NB4 (cell line): Measurements from ENCODE around the gene ETFRF1.

Source experiments
- DNase-seq: peaks from one replicate; pipeline ENCODE4 v3.0.0; 2010; ENCODE audit warnings: low read depth
- H3K4me3 ChIP-seq: one replicate; pipeline ENCODE4 v1.5.1; 2011; ENCODE audit warnings: mild to moderate bottlenecking, low read depth, low read length, moderate library complexity
- MYC ChIP-seq: IDR thresholded peaks from 2 replicates; pipeline ENCODE4 v1.6.1; 2011; ENCODE audit warnings: low read depth, low read length
- POLR2A ChIP-seq: IDR thresholded peaks from 2 replicates; pipeline ENCODE4 v1.6.1; 2011; ENCODE audit warnings: mild to moderate bottlenecking; ENCODE audit not compliant: insufficient read length; ENCODE audit errors: extremely low read depth
- TF ChIP-seq, protein P1 (sequence below): IDR thresholded peaks from one replicate; pipeline ENCODE4 v1.5.1; 2012; ENCODE audit warnings: low read depth, low read length
- TF ChIP-seq, protein P2 (sequence below): IDR thresholded peaks from 2 replicates; pipeline ENCODE4 v1.6.1; 2011; ENCODE audit warnings: low read depth, low read length

The ETFRF1 gene

DNA sequence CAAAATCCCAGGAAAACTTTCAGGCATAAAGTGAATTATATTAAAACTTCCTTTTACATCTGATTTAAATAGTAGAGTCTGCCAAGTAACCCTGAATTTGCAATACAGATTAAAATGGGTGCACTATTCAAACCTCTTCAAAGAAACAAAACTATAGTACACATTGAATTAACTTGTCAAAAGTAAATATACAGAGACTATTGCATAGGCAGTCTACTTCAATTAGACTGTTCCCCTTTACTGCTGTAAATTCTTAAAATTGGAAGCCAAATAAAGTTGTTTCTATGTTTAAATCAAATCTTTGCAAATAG, 48.6 kb downstream of the ETFRF1 start:
- no peak for DNase-seq

DNA sequence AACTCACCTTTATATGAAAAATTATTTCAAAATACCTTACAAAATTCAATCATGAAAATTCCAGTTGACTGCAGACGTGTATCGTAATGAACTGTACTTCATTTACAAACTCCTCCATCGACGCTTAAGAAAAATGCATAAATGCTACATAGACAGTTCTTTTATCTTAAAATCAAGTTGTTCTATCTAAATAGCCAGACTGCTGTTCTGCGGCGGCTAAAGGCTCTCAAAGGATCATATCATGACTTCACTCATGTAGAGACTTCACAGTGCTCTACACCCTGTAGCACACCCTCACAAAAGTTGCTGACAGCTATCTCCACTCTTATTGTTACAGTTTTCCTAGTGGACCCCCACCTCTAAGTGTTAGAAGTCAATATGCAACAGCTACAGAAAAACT, 50.5 kb downstream of the ETFRF1 start:
- TF ChIP-seq POLR2A, result no peak
- TF ChIP-seq, protein P1, sequence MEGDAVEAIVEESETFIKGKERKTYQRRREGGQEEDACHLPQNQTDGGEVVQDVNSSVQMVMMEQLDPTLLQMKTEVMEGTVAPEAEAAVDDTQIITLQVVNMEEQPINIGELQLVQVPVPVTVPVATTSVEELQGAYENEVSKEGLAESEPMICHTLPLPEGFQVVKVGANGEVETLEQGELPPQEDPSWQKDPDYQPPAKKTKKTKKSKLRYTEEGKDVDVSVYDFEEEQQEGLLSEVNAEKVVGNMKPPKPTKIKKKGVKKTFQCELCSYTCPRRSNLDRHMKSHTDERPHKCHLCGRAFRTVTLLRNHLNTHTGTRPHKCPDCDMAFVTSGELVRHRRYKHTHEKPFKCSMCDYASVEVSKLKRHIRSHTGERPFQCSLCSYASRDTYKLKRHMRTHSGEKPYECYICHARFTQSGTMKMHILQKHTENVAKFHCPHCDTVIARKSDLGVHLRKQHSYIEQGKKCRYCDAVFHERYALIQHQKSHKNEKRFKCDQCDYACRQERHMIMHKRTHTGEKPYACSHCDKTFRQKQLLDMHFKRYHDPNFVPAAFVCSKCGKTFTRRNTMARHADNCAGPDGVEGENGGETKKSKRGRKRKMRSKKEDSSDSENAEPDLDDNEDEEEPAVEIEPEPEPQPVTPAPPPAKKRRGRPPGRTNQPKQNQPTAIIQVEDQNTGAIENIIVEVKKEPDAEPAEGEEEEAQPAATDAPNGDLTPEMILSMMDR, result no peak
- TF ChIP-seq MYC, result no peak
- TF ChIP-seq, protein P2, sequence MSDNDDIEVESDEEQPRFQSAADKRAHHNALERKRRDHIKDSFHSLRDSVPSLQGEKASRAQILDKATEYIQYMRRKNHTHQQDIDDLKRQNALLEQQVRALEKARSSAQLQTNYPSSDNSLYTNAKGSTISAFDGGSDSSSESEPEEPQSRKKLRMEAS, result no peak
- no peak for DNase-seq
- H3K4me3 ChIP-seq, result no peak overlapping the region

More for the DNA sequence above, 48.6 kb downstream of the ETFRF1 start:
- H3K4me3 ChIP-seq, result no peak overlapping the region
- TF ChIP-seq, protein P2, result no peak
- no peak for TF ChIP-seq POLR2A
- TF ChIP-seq, protein P1, result no peak
- no peak for TF ChIP-seq MYC

DNA sequence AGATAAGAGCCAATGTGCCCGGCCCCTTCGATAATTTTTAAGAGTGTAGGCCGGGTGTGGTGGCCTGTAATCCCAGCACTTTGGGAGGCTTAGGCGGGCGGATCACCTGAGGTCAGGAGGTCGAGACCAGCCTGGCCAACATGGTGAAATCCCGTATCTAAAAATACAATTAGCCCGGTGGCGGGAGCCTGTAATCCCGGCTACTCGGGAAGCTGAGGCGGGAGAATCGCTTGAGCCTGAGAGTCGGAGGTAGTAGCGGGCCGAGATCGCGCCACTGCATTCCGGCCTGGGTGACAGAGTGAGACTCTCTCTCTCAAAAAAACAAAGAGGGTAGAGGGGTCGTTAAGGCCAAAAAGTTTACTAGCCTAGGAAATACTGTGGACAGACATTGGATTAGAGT, 53.1 kb downstream of the ETFRF1 start:
- DNase-seq, result no peak
- TF ChIP-seq, protein P2, result no peak
- TF ChIP-seq MYC (no peak), POLR2A (no peak)
- TF ChIP-seq, protein P1, result no peak
- H3K4me3 ChIP-seq, result no peak overlapping the region

DNA sequence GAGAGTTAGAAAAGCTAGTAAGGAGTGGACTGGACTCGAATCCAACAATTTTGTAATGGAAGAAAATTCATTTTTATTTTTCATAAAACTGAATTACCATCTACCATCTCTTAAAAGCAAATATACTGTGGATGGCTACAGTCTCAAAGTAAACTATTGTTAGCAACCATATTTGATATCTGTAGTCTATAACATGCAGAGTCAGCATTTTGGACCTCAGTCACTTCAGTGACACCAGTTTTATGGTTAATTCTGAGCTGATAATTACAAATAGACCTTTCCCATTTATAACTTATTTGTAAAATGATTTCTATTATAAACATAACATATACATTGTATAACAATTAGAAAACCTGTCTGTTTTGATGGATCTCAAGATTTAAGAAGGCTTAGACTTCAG, 53.7 kb downstream of the ETFRF1 start:
- TF ChIP-seq MYC, result no peak
- TF ChIP-seq, protein P1, result no peak
- no peak for TF ChIP-seq POLR2A
- TF ChIP-seq, protein P2, result no peak
- DNase-seq, result no peak

DNA sequence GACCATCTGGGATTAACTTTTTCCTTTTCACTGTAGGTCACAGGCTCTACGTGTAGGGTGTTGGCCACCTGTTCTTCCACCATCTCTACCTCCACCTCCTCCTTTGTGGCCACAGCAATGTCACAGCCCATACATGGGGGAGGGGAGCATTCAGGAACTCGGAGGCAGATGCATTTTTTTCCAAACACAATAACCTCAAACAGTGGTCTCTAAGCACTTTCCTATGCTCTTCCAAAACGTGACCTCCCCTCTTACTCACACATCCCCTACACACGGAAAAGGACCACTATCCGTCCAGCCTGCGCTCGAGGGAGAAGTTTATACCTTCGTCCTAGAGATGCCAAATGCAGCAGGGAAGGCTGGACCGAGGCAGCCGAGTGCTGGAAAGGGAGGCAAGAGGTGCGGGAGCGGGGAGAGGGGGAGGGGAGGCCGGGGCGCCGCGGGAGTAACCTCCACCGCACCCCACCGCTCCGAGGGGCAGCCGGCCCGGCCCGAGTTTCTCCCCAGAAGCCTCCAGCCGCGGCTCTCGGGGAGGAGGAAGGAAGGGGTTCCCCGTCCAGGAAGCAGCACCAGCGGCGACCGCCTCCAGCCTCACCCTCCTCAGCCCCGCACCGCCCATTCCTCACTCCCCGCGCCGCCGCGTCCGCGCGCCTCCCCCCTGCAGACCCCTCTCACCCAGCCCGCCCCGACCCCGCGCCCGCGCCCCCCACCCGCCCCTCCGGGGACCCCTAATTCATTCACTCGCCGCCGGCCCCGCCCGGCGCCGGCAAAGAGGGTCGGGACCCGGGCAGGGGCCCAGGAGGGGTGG, 55.1 kb downstream of the ETFRF1 start:
- TF ChIP-seq POLR2A (no peak), MYC (peak; percentile 27; the same call in 1 of the 2 replicates)
- TF ChIP-seq, protein P2, result 0 out of 2 replicates have a peak, but pooled peaks have one; percentile 48
- TF ChIP-seq, protein P1, result no peak
- peak; percentile 82 for DNase-seq
- H3K4me3 ChIP-seq, result peak overlapping the region; percentile 71

More for the DNA sequence above, 53.7 kb downstream of the ETFRF1 start:
- H3K4me3 ChIP-seq, result no peak overlapping the region
